Astrocyte of the cerebellum (primary cell): Measurements from ENCODE around the gene TLE4.

ENCODE experiments used
- DNase-seq: peaks from one replicate; pipeline ENCODE4 v3.0.0-alpha.2; 2011; ENCODE audit warnings: low read depth
- H3K4me3 ChIP-seq: 2 replicates; pipeline ENCODE4 v1.5.1; 2011; ENCODE audit warnings: mild to moderate bottlenecking, low read depth, low read length, moderate library complexity
- CTCF ChIP-seq: IDR thresholded peaks from 2 replicates; pipeline ENCODE4 v1.5.1; 2012; ENCODE audit warnings: low read length, low read depth, moderate library complexity, mild to moderate bottlenecking; ENCODE audit errors: missing control alignments
- in situ Hi-C: cut with HindIII; loops from 2 replicates; pipeline ENCODE4 v1.10.0; 2017; ENCODE audit warnings: low sequenced_read_pairs

TLE4 gene

GRCh38 chr9:79766091-79766490 lies 194.3 kb downstream of the TLE4 start:
- H3K4me3 ChIP-seq, result no peak overlapping the region
- no peak for DNase-seq
- TF ChIP-seq CTCF, result no peak
- in situ Hi-C loops, result no loop called here

DNA sequence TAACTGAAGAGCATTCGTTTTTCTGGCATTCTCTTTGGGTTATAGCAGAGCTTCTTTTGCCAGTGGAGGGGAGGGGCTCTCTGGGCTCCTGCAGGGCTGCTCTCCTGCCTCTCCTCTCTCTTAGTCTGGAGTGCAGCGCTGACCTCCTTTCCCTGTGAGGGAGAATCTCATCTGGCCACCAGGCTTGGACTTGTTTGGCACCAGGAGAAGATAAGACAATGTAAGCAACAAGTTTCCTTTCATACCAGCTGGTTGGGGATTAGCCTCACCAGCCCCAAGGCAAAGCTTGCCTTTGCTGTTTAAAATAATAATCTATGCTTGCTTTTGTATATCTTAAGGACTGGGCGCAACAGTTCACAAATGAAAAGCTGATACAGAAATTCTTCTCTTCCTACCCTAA lies 196.4 kb downstream of the TLE4 start:
- in situ Hi-C loops, result no loop called here
- TF ChIP-seq CTCF, result no peak
- DNase-seq, result no peak
- H3K4me3 ChIP-seq, result no peak overlapping the region

- TF ChIP-seq CTCF, result peak; percentile 18
These were observed 197.9 kb downstream of the TLE4 start for GRCh38 chr9:79769476-79770275.

GRCh38 chr9:79774356-79774755 lies 202.6 kb downstream of the TLE4 start:
- in situ Hi-C loops, result no loop called here
- no peak overlapping the region for H3K4me3 ChIP-seq
- DNase-seq, result no peak
- no peak for TF ChIP-seq CTCF

More at GRCh38 chr9:79769476-79770275, 197.9 kb downstream of the TLE4 start:
- in situ Hi-C loops, result no loop called here
- no peak overlapping the region for H3K4me3 ChIP-seq
- no peak for DNase-seq
